GM21825 (cell line): ENCODE data around the gene SNAP23.
A peak's percentile ranks its signal among the peaks of the same experiment; 100 is the strongest.

Source experiments
- ATAC-seq: cut with Tn5 transposase; IDR thresholded peaks from one replicate; pipeline ENCODE4 v1.9.1; 2021; ENCODE audit warnings: mild to moderate bottlenecking, moderate library complexity; ENCODE audit not compliant: unreplicated experiment

The SNAP23 gene

GRCh38 chr15:42495361-42496212 is at the start of gene SNAP23:
SNAP23 (plus strand) TSS chr15:42495634; CDS start chr15:42511847, 16,213 bp downstream.
- ATAC-seq = peak; percentile 71

GRCh38 chr15:42447599-42447998 is 47.8 kb upstream of the SNAP23 start:
- ATAC-seq = no peak

- no peak for ATAC-seq
Measured at GRCh38 chr15:42448281-42448680, 47.2 kb upstream of the SNAP23 start.

- no peak for ATAC-seq
Measured at GRCh38 chr15:42449770-42450424, 45.5 kb upstream of the SNAP23 start.

GRCh38 chr15:42450425-42450790 is 45.0 kb upstream of the SNAP23 start:
- no peak for ATAC-seq

GRCh38 chr15:42453826-42454225 is 41.6 kb upstream of the SNAP23 start:
- no peak for ATAC-seq

GRCh38 chr15:42456531-42456930 is 38.9 kb upstream of the SNAP23 start:
- no peak for ATAC-seq

GRCh38 chr15:42456971-42457370 is 38.5 kb upstream of the SNAP23 start:
- no peak for ATAC-seq

GRCh38 chr15:42457445-42458442 is 37.7 kb upstream of the SNAP23 start:
- peak; percentile 85 for ATAC-seq

GRCh38 chr15:42461261-42461660 is 34.2 kb upstream of the SNAP23 start:
- ATAC-seq = no peak

- ATAC-seq = no peak
Measured at GRCh38 chr15:42465520-42466259, 29.7 kb upstream of the SNAP23 start.

GRCh38 chr15:42471002-42471401 is 24.4 kb upstream of the SNAP23 start:
- ATAC-seq = no peak

GRCh38 chr15:42474827-42475226 is 20.6 kb upstream of the SNAP23 start:
- no peak for ATAC-seq

GRCh38 chr15:42482701-42483100 is 12.7 kb upstream of the SNAP23 start:
- no peak for ATAC-seq

- no peak for ATAC-seq
Measured at GRCh38 chr15:42483677-42484076, 11.8 kb upstream of the SNAP23 start.

- ATAC-seq = no peak
Measured at GRCh38 chr15:42490291-42490670, 5.2 kb upstream of the SNAP23 start.

GRCh38 chr15:42490671-42491538 is 4.5 kb upstream of the SNAP23 start, which contains the start of gene ZNF106:
ZNF106 (minus strand) TSS chr15:42491141; CDS start chr15:42472289, 18,852 bp downstream.
- peak; percentile 45 for ATAC-seq

- ATAC-seq = no peak
Measured at GRCh38 chr15:42491539-42492225, 3.8 kb upstream of the SNAP23 start.

- no peak for ATAC-seq
Measured at GRCh38 chr15:42493679-42494078, 1.8 kb upstream of the SNAP23 start.
